T-cell (primary cell): ENCODE data around the gene MYOD1. TPM values are rescaled to one million over a fixed set of nuclear protein-coding genes. Genes with fewer than 3 reads are reported as not detected.

Experiments
- ATAC-seq, 4 experiments: fragments of 200-7000 bp in 3 of 4; fragments of 150-1000 bp in 1 of 4; cut with Tn5 transposase; replicated peaks in 1 of 4; 1 replicate in 3 of 4; 2 replicates in 1 of 4; pipeline ENCODE4 v1.10.0; 2021; ENCODE audit warnings: moderate library complexity in 3 of 4, mild to moderate bottlenecking in 2 of 4, moderate number of reproducible peaks in 1 of 4
- CTCF ChIA-PET, 2 donors: fragments of 300-600 bp; sonication (Branson Sonifier 250); formaldehyde crosslinking; loops; one replicate each; lab custom pipeline; 2022; ENCODE audit warnings: antibody characterized with exemption in 2 of 2; lab: Charles Lee
- POLR2A ChIA-PET, 2 donors: fragments of 300-600 bp; sonication (Branson Sonifier 250); formaldehyde crosslinking; loops; one replicate each; lab custom pipeline; 2022; ENCODE audit warnings: antibody characterized with exemption in 2 of 2; lab: Charles Lee
- DNase-seq, 35 experiments: peaks; one replicate each; pipeline versions ENCODE4 v3.0.0 to v3.0.0-alpha.2; 2013 to 2023
- H3K27ac ChIP-seq: one replicate; pipeline ENCODE4 v1.5.1; 2013; ENCODE audit warnings: low read length
- H3K27me3 ChIP-seq, 2 experiments: replicated peaks in 1 of 2; 1 replicate in 1 of 2; 2 replicates in 1 of 2; pipeline versions ENCODE4 v1.6.1 to v1.7.0; 2013; ENCODE audit warnings: low read length in 1 of 2, mixed read lengths in 1 of 2; ENCODE audit not compliant: control insufficient read depth in 2 of 2, insufficient read depth in 2 of 2; ENCODE audit errors: extremely low read depth in 1 of 2
- H3K36me3 ChIP-seq, 2 donors: 1 replicate in 1 of 2; 2 replicates in 1 of 2; pipeline versions ENCODE4 v1.6.1 to v1.7.0; 2013; ENCODE audit warnings: low read length in 1 of 2; ENCODE audit not compliant: control insufficient read depth in 2 of 2, insufficient read depth in 1 of 2; ENCODE audit errors: extremely low read depth in 1 of 2
- H3K4me1 ChIP-seq, 2 experiments: 1 replicate in 1 of 2; 2 replicates in 1 of 2; pipeline versions ENCODE4 v1.6.1 to v1.7.0; 2013; ENCODE audit warnings: low read length in 2 of 2, mixed read lengths in 1 of 2; ENCODE audit not compliant: insufficient read depth in 2 of 2, control insufficient read depth in 1 of 2; ENCODE audit errors: extremely low read depth in 1 of 2
- H3K4me3 ChIP-seq, 2 donors: 1 replicate in 1 of 2; 2 replicates in 1 of 2; pipeline versions ENCODE4 v1.5.1 to v1.7.0; 2013; ENCODE audit warnings: mild to moderate bottlenecking in 2 of 2, low read length in 1 of 2, moderate library complexity in 1 of 2; ENCODE audit not compliant: control insufficient read depth in 1 of 2; ENCODE audit errors: extremely low read depth in 1 of 2
- H3K9me3 ChIP-seq: 2 replicates; pipeline ENCODE4 v1.7.0; 2013
- H3K27ac Mint-ChIP-seq, 2 donors: one replicate each; pipeline ENCODE4 v1.8.0; 2020 to 2021; ENCODE audit warnings: mild to moderate bottlenecking in 2 of 2, mixed read lengths in 2 of 2
- H3K27me3 Mint-ChIP-seq, 2 donors: one replicate each; pipeline ENCODE4 v1.8.0; 2021 to 2022; ENCODE audit warnings: mixed read lengths in 2 of 2
- H3K36me3 Mint-ChIP-seq: one replicate; pipeline ENCODE4 v1.8.0; 2021; ENCODE audit warnings: mixed read lengths
- H3K4me1 Mint-ChIP-seq, 3 donors: one replicate each; pipeline ENCODE4 v1.8.0; 2020 to 2022; ENCODE audit warnings: mixed read lengths in 3 of 3, mild to moderate bottlenecking in 1 of 3
- H3K4me3 Mint-ChIP-seq, 3 donors: one replicate each; pipeline ENCODE4 v1.8.0; 2020 to 2022; ENCODE audit warnings: mild to moderate bottlenecking in 3 of 3, mixed read lengths in 3 of 3, moderate library complexity in 3 of 3
- H3K9me3 Mint-ChIP-seq, 3 donors: one replicate each; pipeline ENCODE4 v1.8.0; 2020 to 2022; ENCODE audit warnings: mixed read lengths in 3 of 3
- WGBS: methylation state at CpG from one replicate; pipeline ENCODE4 v1.1.5; 2013; ENCODE audit warnings: missing lambda C conversion rate; ENCODE audit not compliant: insufficient coverage; 5-methylcytosine and 5-hydroxymethylcytosine counted together
- total RNA-seq, 35 experiments: library from RNA in 6 of 35; stranded (reverse) in 6 of 35; fragments of 120-200 nt in 1 of 35; gene quantifications; one replicate each; pipeline versions ENCODE4 v1.2.1 to v1.2.4 and lab custom pipeline; 2013 to 2026

Gene MYOD1
- total RNA-seq, 5 donors from 2014 or later (not counting 1 experiment from before 2014, with no cell fraction given) = not detected

GRCh38 chr11:17742019-17742418 is 22.6 kb downstream of the MYOD1 start:
- Histone ChIP-seq H3K36me3 (no peaks in the 10 kb centered on the region), H3K4me1 (no peaks in the 10 kb centered on the region), H3K9me3 (no peaks in the 10 kb centered on the region), H3K27ac (no peak overlapping the region), H3K27me3 (peaks cover 0 to 70% of the 10 kb centered on the region in 2 experiments), H3K4me3 (no peak overlapping the region)
- H3K27me3 Mint-ChIP-seq = peaks cover 26 to 40% of the 10 kb centered on the region in 2 donors
- H3K36me3 Mint-ChIP-seq = no peaks in the 10 kb centered on the region
- CTCF ChIA-PET = no interaction called here
- ATAC-seq (no peak), DNase-seq (no peak)
- no peaks in the 10 kb centered on the region for H3K9me3 Mint-ChIP-seq
- H3K4me3 Mint-ChIP-seq = no peak overlapping the region
- POLR2A ChIA-PET = no interaction called here
- no peaks in the 10 kb centered on the region for H3K4me1 Mint-ChIP-seq
- WGBS = 67% methylated on average over 4 of the region's 5 CpGs
- H3K27ac Mint-ChIP-seq = no peak overlapping the region

DNA sequence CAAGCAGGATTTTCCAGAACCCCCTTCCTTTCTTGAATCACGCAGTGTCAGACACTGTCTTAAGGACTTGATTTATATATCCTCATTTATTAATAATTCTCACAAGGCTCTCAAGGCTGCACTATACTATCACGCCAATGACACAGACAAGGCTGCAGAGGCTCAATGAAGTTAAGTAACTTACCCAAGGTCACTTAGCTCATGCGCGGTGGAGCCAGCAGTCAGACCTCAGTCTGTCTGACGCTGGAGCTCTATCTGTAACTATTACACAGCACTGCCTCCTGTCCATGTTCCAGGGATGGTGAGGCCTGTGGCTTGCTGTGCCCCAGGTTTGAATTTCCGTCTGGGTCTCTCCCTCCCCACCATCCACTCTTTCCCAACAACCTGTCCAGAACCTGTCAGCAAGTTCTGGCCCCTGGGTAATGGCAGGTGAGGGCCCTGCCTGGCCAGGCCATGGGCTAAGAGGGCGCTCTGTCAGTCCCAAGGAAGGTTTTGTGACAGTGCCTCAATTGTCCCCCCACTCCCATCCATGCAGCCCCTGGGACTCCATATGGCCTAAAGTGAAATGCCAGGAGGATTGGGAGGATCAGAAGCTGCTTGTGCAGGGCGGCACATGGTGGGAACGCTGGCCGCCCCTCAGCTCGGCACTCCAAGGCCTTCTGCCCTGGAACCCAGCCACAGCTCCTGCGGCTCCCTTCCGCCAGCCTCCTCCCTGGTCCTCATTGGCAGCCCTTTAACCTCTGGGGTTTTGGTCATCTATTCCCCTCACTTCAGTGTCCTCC is 23.8 kb downstream of the MYOD1 start:
- no peaks in the 10 kb centered on the region for H3K36me3 Mint-ChIP-seq
- CTCF ChIA-PET = no interaction called here
- Histone ChIP-seq H3K27ac (no peak overlapping the region), H3K36me3 (no peaks in the 10 kb centered on the region), H3K9me3 (no peaks in the 10 kb centered on the region), H3K4me1 (no peaks in the 10 kb centered on the region), H3K4me3 (no peak overlapping the region), H3K27me3 (peaks cover 0 to 69% of the 10 kb centered on the region in 2 experiments)
- POLR2A ChIA-PET = no interaction called here
- no peak for DNase-seq
- WGBS = 86% methylated on average over 11 of the region's 13 CpGs
- ATAC-seq = no peak
- H3K9me3 Mint-ChIP-seq = no peaks in the 10 kb centered on the region
- no peak overlapping the region for H3K4me3 Mint-ChIP-seq
- peaks cover 30 to 38% of the 10 kb centered on the region in 2 donors for H3K27me3 Mint-ChIP-seq
- H3K4me1 Mint-ChIP-seq = no peaks in the 10 kb centered on the region
- H3K27ac Mint-ChIP-seq = no peak overlapping the region

DNA sequence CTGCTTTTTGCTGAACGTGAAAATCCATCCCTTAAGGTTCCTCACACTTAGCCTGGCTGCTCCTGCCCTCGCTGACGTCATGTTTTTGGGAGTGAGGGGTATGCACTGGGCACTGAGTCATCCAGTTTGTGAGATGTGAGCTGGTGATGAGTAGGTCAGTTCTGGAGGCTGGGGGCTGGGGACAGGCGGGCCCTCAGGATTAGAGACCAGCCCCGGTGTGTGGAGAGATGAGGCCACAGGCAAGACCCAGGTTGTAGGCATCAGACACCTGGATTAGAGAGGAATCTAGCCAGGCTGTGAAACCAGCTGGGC is 24.4 kb downstream of the MYOD1 start:
- ATAC-seq (peak in 1 of 4 experiments; percentile 15), DNase-seq (no peak)
- Histone ChIP-seq H3K9me3 (no peaks in the 10 kb centered on the region), H3K4me1 (no peaks in the 10 kb centered on the region), H3K4me3 (no peak overlapping the region), H3K36me3 (no peaks in the 10 kb centered on the region), H3K27me3 (peaks cover 0 to 66% of the 10 kb centered on the region in 2 experiments), H3K27ac (no peak overlapping the region)
- H3K27ac Mint-ChIP-seq = no peak overlapping the region
- POLR2A ChIA-PET = no interaction called here
- H3K4me3 Mint-ChIP-seq = no peak overlapping the region
- H3K9me3 Mint-ChIP-seq = no peaks in the 10 kb centered on the region
- CTCF ChIA-PET = no interaction called here
- H3K36me3 Mint-ChIP-seq = no peaks in the 10 kb centered on the region
- 77% methylated on average over 2 of the region's 5 CpGs for WGBS
- H3K27me3 Mint-ChIP-seq = peaks cover 31 to 35% of the 10 kb centered on the region in 2 donors
- no peaks in the 10 kb centered on the region for H3K4me1 Mint-ChIP-seq

DNA sequence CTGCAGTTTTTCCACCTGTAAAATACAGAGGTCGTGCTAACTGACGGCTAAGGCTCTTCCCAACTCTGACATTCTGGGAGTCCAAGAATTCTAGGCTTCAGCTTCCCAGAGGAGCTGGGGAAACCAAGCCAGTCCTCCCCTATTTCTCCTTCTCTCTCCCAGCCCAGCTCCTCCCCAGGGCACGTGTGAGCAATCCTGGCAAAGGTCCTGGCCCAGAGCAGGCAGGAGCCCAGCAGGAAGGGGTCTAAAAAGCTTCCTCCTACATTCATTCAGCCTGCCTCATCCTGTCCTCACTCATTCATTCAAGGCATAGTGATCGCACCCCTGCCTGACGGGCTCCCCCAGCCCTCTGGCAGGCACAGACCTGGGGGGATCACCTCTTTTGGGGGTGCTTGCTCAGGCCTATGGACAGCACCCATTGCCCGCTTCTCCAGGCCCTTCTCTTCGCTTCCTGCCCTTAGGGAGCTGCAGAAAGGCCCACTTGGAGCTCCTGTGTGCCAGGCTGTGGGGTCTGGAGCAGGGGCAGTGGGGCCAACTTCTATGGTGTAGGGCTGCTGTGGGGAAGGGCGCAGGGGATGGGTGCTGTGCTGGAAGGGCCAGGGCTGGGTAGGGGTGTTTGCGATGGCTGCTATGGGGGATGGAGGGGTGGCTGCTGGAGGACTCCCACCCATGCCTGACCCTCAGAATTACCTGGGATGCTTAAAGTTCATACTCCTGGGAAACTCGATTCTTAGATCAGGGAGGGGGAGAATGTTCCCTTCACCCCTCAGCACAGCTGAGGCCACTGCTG is 25.0 kb downstream of the MYOD1 start:
- CTCF ChIA-PET = no interaction called here
- WGBS = 76% methylated on average over 8 of the region's 10 CpGs

DNA sequence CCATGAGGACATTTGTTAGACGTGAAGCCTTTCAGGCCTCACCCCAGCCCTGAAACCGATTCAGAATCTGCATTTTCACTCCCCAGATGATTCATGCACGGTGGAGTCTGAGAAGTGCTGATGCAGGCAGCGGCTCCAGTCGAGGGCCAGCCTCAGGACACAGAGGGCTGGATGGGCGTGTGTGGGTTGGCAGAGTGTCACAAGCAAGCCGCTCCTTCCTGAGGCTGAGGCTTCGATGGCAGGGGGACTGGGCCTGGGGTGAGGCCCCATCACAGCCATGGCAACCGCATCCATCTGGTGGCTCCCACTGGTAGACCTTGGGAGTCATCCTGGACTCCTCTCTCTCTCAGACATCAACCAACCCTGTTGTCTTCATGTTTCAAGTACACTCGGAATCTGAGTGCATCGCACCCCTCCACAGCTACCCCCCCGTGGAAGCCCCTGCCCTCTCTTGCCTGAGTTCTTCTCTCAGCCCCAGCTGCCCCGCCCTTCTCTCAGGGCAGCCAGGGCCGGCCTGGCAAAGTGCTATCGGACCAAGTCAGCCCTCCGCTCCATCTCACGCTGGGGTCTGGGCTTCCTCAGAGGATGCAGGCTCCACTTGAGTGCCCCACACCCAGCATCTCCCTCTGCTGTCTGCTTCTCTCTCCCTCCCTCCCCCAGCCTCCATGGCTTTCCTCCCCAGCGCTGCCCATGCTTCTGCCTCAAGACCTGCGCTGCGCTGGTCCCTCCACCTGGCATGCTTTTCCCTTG is 25.8 kb downstream of the MYOD1 start:
- no peak overlapping the region for H3K27ac Mint-ChIP-seq
- H3K36me3 Mint-ChIP-seq = no peaks in the 10 kb centered on the region
- DNase-seq (no peak), ATAC-seq (no peak)
- H3K4me3 Mint-ChIP-seq = no peak overlapping the region
- POLR2A ChIA-PET = no interaction called here
- no peaks in the 10 kb centered on the region for H3K36me3 ChIP-seq
- 79% methylated on average over 15 of the region's 20 CpGs for WGBS
- H3K9me3 ChIP-seq = no peaks in the 10 kb centered on the region
- peaks cover 35 to 39% of the 10 kb centered on the region in 2 donors for H3K27me3 Mint-ChIP-seq
- H3K9me3 Mint-ChIP-seq = no peaks in the 10 kb centered on the region
- no peaks in the 10 kb centered on the region for H3K4me1 Mint-ChIP-seq
- H3K4me1 ChIP-seq = no peaks in the 10 kb centered on the region
- CTCF ChIA-PET = no interaction called here
- H3K27me3 ChIP-seq = peaks cover 0 to 59% of the 10 kb centered on the region in 2 experiments
- no peak overlapping the region for H3K4me3 ChIP-seq
- H3K27ac ChIP-seq = no peak overlapping the region

More for the DNA sequence above, 25.0 kb downstream of the MYOD1 start:
- no peak for DNase-seq
- no peaks in the 10 kb centered on the region for H3K9me3 ChIP-seq
- H3K27me3 ChIP-seq = peaks cover 0 to 63% of the 10 kb centered on the region in 2 experiments
- Mint-ChIP-seq H3K9me3 (no peaks in the 10 kb centered on the region), H3K27me3 (peaks cover 31 to 35% of the 10 kb centered on the region in 2 donors), H3K36me3 (no peaks in the 10 kb centered on the region), H3K4me3 (no peak overlapping the region), H3K4me1 (no peaks in the 10 kb centered on the region), H3K27ac (no peak overlapping the region)
- ATAC-seq = no peak
- no peaks in the 10 kb centered on the region for H3K36me3 ChIP-seq
- no peak overlapping the region for H3K27ac ChIP-seq
- H3K4me3 ChIP-seq = no peak overlapping the region
- H3K4me1 ChIP-seq = no peaks in the 10 kb centered on the region
- POLR2A ChIA-PET = no interaction called here

DNA sequence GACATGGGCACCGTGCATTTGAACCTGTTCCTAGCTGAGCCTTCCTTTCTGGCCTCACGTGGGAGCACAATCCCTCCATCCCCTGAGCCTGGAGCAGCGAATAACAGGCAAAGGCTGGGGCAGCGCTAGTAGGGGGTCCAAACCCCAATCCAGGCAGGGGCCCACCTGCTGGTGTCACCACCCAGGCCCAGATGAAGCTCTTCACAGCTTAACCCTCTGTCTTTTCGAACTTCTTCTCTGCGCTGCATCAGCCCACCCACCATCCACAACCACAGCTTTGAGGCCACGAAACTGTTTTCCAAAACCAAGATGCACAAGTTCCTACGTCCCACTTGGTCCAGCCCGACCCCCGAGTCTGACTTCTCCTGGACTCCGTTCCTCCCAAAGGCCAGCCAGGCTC is 26.7 kb downstream of the MYOD1 start:
- Histone ChIP-seq H3K4me1 (no peaks in the 10 kb centered on the region), H3K4me3 (no peak overlapping the region), H3K27ac (no peak overlapping the region), H3K36me3 (no peaks in the 10 kb centered on the region), H3K9me3 (no peaks in the 10 kb centered on the region), H3K27me3 (peaks cover 0 to 50% of the 10 kb centered on the region in 2 experiments)
- H3K4me1 Mint-ChIP-seq = no peaks in the 10 kb centered on the region
- ChIA-PET CTCF (no interaction called here), POLR2A (no interaction called here)
- peaks cover 37 to 40% of the 10 kb centered on the region in 2 donors for H3K27me3 Mint-ChIP-seq
- no peak overlapping the region for H3K27ac Mint-ChIP-seq
- no peaks in the 10 kb centered on the region for H3K9me3 Mint-ChIP-seq
- no peaks in the 10 kb centered on the region for H3K36me3 Mint-ChIP-seq
- DNase-seq (no peak), ATAC-seq (no peak)
- H3K4me3 Mint-ChIP-seq = no peak overlapping the region
- 77% methylated on average over 4 of the region's 11 CpGs for WGBS
